ENCODE data around the gene PLK3.
A peak's percentile ranks its signal among the peaks of the same experiment; 100 is the strongest.
"Not testable (repeated sequence)": the region's sequence is repeated elsewhere in the genome, so short reads cannot be mapped to it uniquely, and the experiment has no call there.

Gene PLK3

GRCh38 chr1:44788120-44788860 is 11.9 kb upstream of the PLK3 start, which contains the start of gene BEST4:
Gene BEST4 (minus strand): TSS chr1:44788170. CDS start chr1:44787705, 465 bp downstream.
- no peak for DNase-seq (ENCODE audit: low spot score)
- TF ChIP-seq, protein P1, sequence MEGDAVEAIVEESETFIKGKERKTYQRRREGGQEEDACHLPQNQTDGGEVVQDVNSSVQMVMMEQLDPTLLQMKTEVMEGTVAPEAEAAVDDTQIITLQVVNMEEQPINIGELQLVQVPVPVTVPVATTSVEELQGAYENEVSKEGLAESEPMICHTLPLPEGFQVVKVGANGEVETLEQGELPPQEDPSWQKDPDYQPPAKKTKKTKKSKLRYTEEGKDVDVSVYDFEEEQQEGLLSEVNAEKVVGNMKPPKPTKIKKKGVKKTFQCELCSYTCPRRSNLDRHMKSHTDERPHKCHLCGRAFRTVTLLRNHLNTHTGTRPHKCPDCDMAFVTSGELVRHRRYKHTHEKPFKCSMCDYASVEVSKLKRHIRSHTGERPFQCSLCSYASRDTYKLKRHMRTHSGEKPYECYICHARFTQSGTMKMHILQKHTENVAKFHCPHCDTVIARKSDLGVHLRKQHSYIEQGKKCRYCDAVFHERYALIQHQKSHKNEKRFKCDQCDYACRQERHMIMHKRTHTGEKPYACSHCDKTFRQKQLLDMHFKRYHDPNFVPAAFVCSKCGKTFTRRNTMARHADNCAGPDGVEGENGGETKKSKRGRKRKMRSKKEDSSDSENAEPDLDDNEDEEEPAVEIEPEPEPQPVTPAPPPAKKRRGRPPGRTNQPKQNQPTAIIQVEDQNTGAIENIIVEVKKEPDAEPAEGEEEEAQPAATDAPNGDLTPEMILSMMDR (IDR thresholded peaks at IDR 0.05): no peak
- Histone ChIP-seq H3K27ac (peak within 1 kb of the TSS in 1 of 2 donors; percentile 7), H3K4me3 (no peak within 1 kb of the TSS)

DNA sequence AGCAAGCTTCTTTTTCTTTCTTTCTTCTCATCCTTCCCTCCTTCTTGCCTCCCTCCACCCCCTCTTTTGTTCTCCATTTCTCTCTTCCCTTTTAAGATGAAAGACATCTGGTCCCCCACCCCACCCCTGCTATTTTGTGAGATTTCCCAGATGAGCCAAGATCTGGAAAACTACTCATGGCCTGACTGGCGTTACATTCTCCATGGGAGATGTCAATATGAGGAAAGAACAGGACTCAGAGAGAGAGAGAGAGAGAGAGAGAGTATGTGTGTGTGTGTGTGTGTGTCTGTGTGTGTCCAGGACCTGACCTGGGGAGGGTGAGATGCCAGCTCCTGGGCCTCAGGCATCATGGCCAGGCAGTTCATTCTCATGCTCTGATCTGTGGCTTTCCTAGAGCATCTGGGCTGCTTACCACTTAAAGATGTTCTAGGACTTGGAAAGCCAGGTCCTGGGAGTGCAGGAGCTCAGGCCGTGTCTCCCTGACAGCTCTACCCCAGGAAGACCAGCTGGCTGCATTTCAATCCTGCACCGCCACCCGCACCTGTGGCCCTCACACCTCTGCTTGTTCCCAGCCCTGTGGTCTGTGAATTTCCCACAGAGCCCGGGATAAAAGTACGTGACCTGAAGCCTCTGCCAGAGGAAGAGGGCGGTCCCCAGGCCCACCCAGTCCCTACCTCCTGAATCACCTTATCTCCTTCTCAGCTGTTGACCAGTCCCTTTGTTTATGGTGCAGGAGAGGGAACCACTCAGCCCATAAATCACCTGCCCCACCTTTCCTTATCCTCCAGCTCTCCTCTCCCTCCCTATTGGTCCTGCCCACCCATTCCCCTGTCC is 9.0 kb upstream of the PLK3 start:
- no peak overlapping the region for H3K27ac ChIP-seq
- DNase-seq (ENCODE audit: low spot score): no peak

GRCh38 chr1:44792736-44793502 is 7.3 kb upstream of the PLK3 start:
- H3K4me3 ChIP-seq: no peak overlapping the region
- no peak for DNase-seq (ENCODE audit: low spot score)
- no peak overlapping the region for H3K27ac ChIP-seq
- TF ChIP-seq, protein P1 (IDR thresholded peaks at IDR 0.05): no peak

More for the DNA sequence above, 9.0 kb upstream of the PLK3 start:
- TF ChIP-seq, protein P1 (IDR thresholded peaks at IDR 0.05): no peak
- H3K4me3 ChIP-seq: no peak overlapping the region

GRCh38 chr1:44797886-44798285 is 2.3 kb upstream of the PLK3 start:
- peak overlapping the region in 1 of 2 donors; percentile 36 for H3K27ac ChIP-seq
- not testable (repeated sequence) for H3K4me3 ChIP-seq; DNase-seq (ENCODE audit: low spot score)

- TF ChIP-seq, protein P1 (IDR thresholded peaks at IDR 0.05): no peak
- Histone ChIP-seq H3K27ac (peak overlapping the region; percentile 36 to 90), H3K4me3 (no peak overlapping the region)
- DNase-seq (ENCODE audit: low spot score): no peak
Measured at GRCh38 chr1:44798481-44799365, 1.5 kb upstream of the PLK3 start.

DNA sequence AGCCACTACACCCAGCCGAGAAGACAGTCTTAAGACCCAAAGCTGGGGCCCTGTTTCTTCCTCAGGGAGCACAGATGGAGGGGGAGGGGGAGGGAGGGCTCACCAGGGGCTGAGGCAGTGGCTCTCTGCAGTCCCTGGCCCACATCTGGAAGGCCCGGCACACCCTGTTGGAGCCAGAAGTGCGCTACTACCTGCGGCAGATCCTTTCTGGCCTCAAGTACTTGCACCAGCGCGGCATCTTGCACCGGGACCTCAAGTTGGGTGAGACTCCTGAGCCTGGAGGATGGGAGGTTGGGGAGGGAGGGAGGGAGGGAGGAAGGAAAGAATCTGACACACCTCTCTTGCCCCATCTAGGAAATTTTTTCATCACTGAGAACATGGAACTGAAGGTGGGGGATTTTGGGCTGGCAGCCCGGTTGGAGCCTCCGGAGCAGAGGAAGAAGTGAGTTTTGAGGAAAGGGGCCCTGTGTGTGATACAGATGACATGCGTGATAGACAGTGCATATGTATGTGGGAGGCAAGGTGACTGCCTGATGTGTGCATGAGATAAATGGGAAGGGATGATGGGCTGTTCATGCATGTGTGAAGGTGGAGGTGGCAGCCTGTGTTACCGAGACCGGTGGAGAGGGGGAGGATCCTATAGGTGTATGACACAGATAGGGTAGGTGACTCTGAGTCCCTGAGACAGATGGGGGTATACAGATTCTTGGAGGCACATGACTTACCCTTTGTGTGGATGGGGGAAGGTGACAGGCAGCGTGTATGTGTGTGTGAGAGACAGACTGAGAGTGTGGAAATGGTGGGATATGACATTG is 1.5 kb downstream of the PLK3 start:
- DNase-seq (ENCODE audit: low spot score): no peak
- Histone ChIP-seq H3K4me3 (peak overlapping the region; percentile 93), H3K27ac (peak overlapping the region; percentile 56 to 97)
- TF ChIP-seq, protein P1 (IDR thresholded peaks at IDR 0.05): no peak
